Measurements from ENCODE around the gene SGMS1. TPM values are rescaled to one million over a fixed set of nuclear protein-coding genes. Genes with fewer than 3 reads are reported as not detected.
"Not testable (repeated sequence)": the region's sequence is repeated elsewhere in the genome, so short reads cannot be mapped to it uniquely, and the experiment has no call there.

SGMS1 gene
- total RNA-seq, 1 donor from 2014 or later: 93.8 TPM

GRCh38 chr10:50498465-50498864, 125.3 kb downstream of the SGMS1 start:
- no peaks in the 10 kb centered on the region for H3K36me3 ChIP-seq
- H3K9me3 ChIP-seq: no peaks in the 10 kb centered on the region
- no peak for TF ChIP-seq POLR2A (IDR thresholded peaks at IDR 0.05)
- no peak for TF ChIP-seq POLR2AphosphoS5 (IDR thresholded peaks at IDR 0.05; ENCODE audit: insufficient read depth in 1 of 2, low read depth in 1 of 2)
- TF ChIP-seq CTCF (IDR thresholded peaks at IDR 0.05): no peak
- H3K27ac ChIP-seq: no peak overlapping the region
- no peak for DNase-seq (ENCODE audit: extremely low spot score in 2 of 2)
- no peak overlapping the region for H3K4me3 ChIP-seq
- intact Hi-C loops (cut with DNase I): no loop called here
- no peaks in the 10 kb centered on the region for H3K27me3 ChIP-seq
- peaks cover 18% of the 10 kb centered on the region for H3K4me1 ChIP-seq

GRCh38 chr10:50497758-50498157, 126.0 kb downstream of the SGMS1 start:
- Histone ChIP-seq H3K27ac (peak overlapping the region; percentile 9), H3K36me3 (no peaks in the 10 kb centered on the region), H3K4me1 (peaks cover 12% of the 10 kb centered on the region), H3K4me3 (no peak overlapping the region), H3K27me3 (no peaks in the 10 kb centered on the region), H3K9me3 (no peaks in the 10 kb centered on the region)
- intact Hi-C loops (cut with DNase I): no loop called here
- no peak for TF ChIP-seq CTCF (IDR thresholded peaks at IDR 0.05)
- no peak for TF ChIP-seq POLR2AphosphoS5 (IDR thresholded peaks at IDR 0.05; ENCODE audit: insufficient read depth in 1 of 2, low read depth in 1 of 2)
- TF ChIP-seq POLR2A (IDR thresholded peaks at IDR 0.05): no peak
- DNase-seq (ENCODE audit: extremely low spot score in 2 of 2): no peak

DNA sequence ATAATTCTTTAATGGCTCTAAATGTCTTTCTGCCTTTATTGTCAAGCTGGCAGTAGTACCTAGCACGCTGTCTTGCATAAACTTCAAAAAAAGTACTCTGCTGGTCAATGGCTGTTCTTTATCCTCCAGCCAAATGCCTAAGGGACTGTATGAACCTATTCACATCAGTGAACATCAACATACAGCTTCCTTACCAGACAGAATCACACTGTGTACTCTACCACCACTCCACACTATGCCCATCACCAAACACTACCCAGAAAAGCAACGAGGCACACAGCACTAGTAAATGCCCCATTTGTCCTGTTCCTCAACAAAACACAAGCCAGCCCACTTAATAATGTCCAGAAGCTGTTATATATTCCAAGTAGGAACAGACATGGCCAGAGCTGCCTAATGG, 127.5 kb downstream of the SGMS1 start:
- intact Hi-C loops (cut with DNase I): no loop called here
- no peak for TF ChIP-seq POLR2A (IDR thresholded peaks at IDR 0.05)
- no peak for TF ChIP-seq POLR2AphosphoS5 (IDR thresholded peaks at IDR 0.05; ENCODE audit: insufficient read depth in 1 of 2, low read depth in 1 of 2)
- TF ChIP-seq CTCF (IDR thresholded peaks at IDR 0.05): no peak
- Histone ChIP-seq H3K4me3 (no peak overlapping the region), H3K27ac (no peak overlapping the region), H3K27me3 (no peaks in the 10 kb centered on the region), H3K9me3 (no peaks in the 10 kb centered on the region), H3K4me1 (no peaks in the 10 kb centered on the region), H3K36me3 (no peaks in the 10 kb centered on the region)
- no peak for DNase-seq (ENCODE audit: extremely low spot score in 2 of 2)

DNA sequence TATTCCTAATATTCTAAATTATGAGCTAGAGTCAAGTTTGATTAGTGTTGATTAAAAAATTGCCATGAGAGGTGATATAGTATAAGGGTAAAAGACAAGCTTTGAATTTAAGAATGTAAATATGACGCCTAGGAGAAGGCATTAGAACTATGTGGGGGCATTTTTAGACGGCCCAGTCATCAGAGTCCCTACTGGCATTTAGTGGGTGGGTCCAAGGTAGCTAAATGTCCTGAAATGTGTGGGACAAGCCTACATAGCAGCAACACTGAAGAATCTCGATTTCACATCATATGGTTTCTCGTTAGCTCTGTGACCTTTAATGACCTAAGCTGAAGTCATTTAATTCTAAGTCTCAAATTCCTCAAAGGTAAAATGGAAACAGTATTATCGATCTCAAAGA, 133.5 kb downstream of the SGMS1 start:
- Histone ChIP-seq H3K4me3 (no peak overlapping the region), H3K36me3 (no peaks in the 10 kb centered on the region), H3K27me3 (no peaks in the 10 kb centered on the region), H3K9me3 (no peaks in the 10 kb centered on the region), H3K27ac (no peak overlapping the region), H3K4me1 (no peaks in the 10 kb centered on the region)
- intact Hi-C loops (cut with DNase I): no loop called here
- DNase-seq (ENCODE audit: extremely low spot score in 2 of 2): no peak
- no peak for TF ChIP-seq POLR2AphosphoS5 (IDR thresholded peaks at IDR 0.05; ENCODE audit: insufficient read depth in 1 of 2, low read depth in 1 of 2)
- TF ChIP-seq CTCF (IDR thresholded peaks at IDR 0.05): no peak
- no peak for TF ChIP-seq POLR2A (IDR thresholded peaks at IDR 0.05)

DNA sequence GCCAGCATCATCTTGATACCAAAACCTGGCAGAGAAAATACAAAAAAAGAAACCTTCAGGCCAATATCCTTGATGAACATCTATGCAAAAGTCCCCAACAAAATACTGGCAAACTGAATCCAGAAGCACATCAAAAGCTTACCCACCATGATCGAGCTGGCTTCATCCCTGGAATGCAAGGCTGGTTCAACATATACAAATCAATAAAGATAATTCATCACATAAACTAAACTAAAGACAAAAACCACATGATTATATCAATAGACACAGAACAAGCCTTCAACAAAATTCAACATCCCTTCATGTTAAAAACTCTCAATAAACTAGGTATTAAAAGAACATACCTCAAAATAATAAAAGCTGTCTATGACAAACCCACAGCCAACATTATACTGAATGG, 139.2 kb downstream of the SGMS1 start:
- H3K27me3 ChIP-seq; H3K9me3 ChIP-seq; intact Hi-C loops (cut with DNase I); DNase-seq (ENCODE audit: extremely low spot score in 2 of 2); H3K27ac ChIP-seq; H3K36me3 ChIP-seq; H3K4me1 ChIP-seq; H3K4me3 ChIP-seq: not testable (repeated sequence)

Measured in vagina (tissue), 2 donors.